Measurements from ENCODE around the gene PCDH1. TPM values are rescaled to one million over a fixed set of nuclear protein-coding genes. Genes with fewer than 3 reads are reported as not detected.
A peak's percentile ranks its signal among the peaks of the same experiment; 100 is the strongest.

Gene PCDH1
- total RNA-seq, 1 donor from 2014 or later: 6.3 TPM

DNA sequence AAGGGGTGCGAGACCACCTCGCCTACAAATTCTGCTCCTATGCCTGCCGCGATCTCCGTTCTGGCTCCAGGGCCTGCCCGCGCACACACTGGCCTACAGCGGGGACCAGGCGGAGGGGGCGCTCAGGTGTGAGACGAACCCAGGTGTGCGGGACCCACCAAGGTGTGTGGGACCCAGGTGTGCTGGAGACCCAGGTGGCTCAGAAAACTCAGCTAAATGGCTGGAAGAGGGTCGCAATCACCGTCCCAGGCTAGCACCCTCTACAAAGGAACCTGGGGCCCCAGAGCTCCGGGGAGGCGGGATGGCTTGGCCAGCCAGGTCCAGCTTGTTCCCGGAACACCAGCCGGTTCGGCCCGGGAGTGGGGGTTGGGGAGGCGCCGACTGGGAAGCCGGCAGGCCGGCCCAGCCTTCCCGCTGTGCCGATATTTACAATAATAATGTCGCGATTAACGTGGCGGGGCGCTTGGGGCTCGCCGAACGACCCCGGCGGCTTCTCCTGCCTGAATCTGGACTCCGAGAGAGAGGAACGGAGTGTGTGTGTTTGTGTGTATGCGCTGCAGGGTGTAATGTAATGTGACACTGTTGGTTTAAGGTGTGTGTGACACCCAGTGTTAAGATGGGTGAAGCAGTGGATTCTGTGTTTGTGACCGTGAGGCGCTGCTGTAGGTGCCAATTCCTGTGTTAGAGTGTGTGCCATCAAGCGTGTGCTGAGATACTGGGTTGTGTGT is 1.4 kb downstream of the PCDH1 start:
- peak overlapping the region; percentile 84 for H3K4me3 Mint-ChIP-seq (ENCODE audit: unreplicated experiment)
- peaks cover 70% of the 10 kb centered on the region for H3K27me3 Mint-ChIP-seq (ENCODE audit: unreplicated experiment)
- peak overlapping the region; percentile 2 for H3K27ac Mint-ChIP-seq (ENCODE audit: unreplicated experiment)
- TF ChIP-seq, protein P1, sequence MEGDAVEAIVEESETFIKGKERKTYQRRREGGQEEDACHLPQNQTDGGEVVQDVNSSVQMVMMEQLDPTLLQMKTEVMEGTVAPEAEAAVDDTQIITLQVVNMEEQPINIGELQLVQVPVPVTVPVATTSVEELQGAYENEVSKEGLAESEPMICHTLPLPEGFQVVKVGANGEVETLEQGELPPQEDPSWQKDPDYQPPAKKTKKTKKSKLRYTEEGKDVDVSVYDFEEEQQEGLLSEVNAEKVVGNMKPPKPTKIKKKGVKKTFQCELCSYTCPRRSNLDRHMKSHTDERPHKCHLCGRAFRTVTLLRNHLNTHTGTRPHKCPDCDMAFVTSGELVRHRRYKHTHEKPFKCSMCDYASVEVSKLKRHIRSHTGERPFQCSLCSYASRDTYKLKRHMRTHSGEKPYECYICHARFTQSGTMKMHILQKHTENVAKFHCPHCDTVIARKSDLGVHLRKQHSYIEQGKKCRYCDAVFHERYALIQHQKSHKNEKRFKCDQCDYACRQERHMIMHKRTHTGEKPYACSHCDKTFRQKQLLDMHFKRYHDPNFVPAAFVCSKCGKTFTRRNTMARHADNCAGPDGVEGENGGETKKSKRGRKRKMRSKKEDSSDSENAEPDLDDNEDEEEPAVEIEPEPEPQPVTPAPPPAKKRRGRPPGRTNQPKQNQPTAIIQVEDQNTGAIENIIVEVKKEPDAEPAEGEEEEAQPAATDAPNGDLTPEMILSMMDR (IDR thresholded peaks at IDR 0.05): no peak
- H3K9me3 Mint-ChIP-seq (ENCODE audit: unreplicated experiment): no peaks in the 10 kb centered on the region
- peaks cover 23% of the 10 kb centered on the region for H3K4me1 Mint-ChIP-seq (ENCODE audit: unreplicated experiment)
- DNase-seq (ENCODE audit: extremely low spot score, unreplicated experiment): peak; percentile 81
- no peaks in the 10 kb centered on the region for H3K36me3 Mint-ChIP-seq (ENCODE audit: unreplicated experiment)

DNA sequence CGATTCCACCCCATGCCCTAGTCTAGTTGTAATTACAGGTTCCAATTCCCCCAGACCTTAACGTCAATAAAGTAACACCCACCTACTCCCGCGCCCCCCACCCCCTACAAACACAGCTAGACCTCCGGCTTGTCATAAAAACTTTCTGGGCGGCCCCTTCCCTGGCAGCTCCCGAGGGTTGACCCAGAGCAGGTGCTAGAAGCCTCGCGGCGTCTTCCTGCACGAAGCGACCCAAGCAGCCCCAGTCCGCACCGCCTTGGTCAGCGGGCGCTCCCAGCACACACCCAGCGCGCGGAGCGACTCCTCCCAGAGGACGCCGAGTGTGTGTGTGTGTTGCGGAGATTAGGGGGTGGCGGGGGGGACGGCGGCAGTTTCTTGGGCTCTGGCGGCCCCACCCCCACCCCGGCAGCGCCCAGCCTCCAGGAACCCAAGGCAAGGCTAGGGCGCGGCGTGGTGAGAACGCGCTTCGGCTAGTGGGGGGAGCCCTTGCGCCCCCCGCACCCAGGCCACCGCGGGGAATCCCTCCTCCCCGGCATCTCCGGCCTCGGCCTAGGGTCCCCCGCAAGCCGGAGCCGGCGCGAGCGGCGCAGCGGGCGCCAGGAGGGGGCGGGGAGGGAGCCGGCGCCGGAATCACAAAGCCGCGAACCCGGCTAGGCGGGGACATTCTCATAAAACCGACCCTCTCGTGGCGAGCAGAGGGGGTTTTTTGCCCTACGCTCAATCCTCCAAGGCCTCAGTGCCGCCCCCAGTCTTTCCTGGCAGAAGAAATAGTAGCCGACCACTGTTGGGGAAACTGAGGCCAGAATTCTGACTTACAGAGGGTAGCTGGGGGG is 2.2 kb downstream of the PCDH1 start:
- Mint-ChIP-seq H3K27me3 (ENCODE audit: unreplicated experiment) (peaks cover 65% of the 10 kb centered on the region), H3K36me3 (ENCODE audit: unreplicated experiment) (no peaks in the 10 kb centered on the region), H3K4me1 (ENCODE audit: unreplicated experiment) (peaks cover 23% of the 10 kb centered on the region), H3K4me3 (ENCODE audit: unreplicated experiment) (peak overlapping the region; percentile 84), H3K9me3 (ENCODE audit: unreplicated experiment) (no peaks in the 10 kb centered on the region), H3K27ac (ENCODE audit: unreplicated experiment) (no peak overlapping the region)
- TF ChIP-seq, protein P1 (IDR thresholded peaks at IDR 0.05): no peak
- DNase-seq (ENCODE audit: extremely low spot score, unreplicated experiment): peak; percentile 77

DNA sequence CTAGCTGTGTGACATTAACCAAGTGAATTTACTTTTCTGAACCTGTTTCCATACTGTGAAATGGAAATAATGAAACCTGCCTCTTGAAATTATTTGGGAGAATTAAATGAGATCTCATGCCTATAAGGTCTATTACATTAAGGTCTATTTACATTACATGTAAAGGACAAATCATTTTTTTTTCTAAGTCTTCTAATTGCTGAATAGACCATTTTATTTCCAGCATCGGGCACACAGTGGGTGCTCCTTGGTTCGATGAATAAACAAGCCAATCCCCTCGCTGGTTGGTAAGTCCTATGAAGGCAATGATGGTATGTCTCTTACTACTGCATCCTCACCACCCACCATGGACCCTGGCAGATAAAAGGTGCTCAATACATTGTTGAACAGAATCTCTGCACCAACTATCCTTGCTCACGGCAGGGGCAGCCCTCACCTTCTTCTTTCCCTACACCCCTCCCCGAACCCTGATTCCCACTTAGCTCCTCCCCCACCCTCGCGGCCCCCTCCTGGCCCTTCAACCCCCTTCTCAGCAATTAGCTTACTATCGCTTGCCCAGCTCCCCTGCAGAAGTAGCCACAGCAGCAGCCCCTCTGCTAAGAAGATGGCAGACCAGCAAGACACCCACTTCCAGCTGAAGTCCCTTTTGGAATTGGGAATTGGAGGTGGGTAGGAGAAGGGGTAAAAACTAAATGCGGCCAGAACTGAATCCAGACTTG is 3.0 kb downstream of the PCDH1 start:
- TF ChIP-seq, protein P1 (IDR thresholded peaks at IDR 0.05): no peak
- no peak overlapping the region for H3K27ac Mint-ChIP-seq (ENCODE audit: unreplicated experiment)
- no peaks in the 10 kb centered on the region for H3K36me3 Mint-ChIP-seq (ENCODE audit: unreplicated experiment)
- peak overlapping the region; percentile 47 for H3K4me3 Mint-ChIP-seq (ENCODE audit: unreplicated experiment)
- peaks cover 63% of the 10 kb centered on the region for H3K27me3 Mint-ChIP-seq (ENCODE audit: unreplicated experiment)
- DNase-seq (ENCODE audit: extremely low spot score, unreplicated experiment): peak; percentile 23
- peaks cover 25% of the 10 kb centered on the region for H3K4me1 Mint-ChIP-seq (ENCODE audit: unreplicated experiment)
- H3K9me3 Mint-ChIP-seq (ENCODE audit: unreplicated experiment): no peaks in the 10 kb centered on the region

DNA sequence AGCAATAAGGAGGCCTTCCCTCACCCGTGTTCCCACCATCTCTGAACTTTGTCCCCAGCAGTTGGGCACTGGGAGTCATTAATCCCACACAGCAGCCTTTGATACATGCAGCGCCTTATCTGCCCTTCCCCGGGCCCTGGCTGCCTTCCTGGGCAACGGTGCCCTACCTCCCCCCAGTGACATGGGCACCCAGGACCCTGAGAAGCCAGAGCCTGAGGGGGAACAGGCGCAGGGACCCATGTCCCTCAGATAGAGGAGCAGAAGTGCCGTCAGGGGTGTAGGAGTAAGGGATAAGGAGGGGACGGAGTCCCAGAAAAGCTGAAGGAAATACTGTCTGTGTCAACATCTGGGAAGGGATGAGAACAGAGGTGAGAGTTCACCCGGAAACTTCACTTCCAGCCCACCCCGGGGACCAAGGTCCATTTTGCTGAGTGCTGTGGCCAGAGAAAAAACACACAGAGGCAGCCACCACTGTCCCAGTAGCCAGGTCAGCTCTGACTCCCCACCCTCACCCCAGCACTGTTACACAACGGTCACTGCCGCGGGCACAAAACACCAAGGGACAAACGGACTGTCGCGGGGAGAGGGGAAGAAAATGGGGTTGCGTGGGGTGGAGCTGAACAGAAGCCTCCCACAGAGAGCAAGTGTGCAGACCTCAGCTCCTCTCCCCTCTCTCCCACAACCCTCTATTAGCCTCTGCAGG is 3.8 kb downstream of the PCDH1 start:
- H3K4me1 Mint-ChIP-seq (ENCODE audit: unreplicated experiment): peaks cover 25% of the 10 kb centered on the region
- H3K27ac Mint-ChIP-seq (ENCODE audit: unreplicated experiment): no peak overlapping the region
- no peaks in the 10 kb centered on the region for H3K36me3 Mint-ChIP-seq (ENCODE audit: unreplicated experiment)
- H3K27me3 Mint-ChIP-seq (ENCODE audit: unreplicated experiment): peaks cover 58% of the 10 kb centered on the region
- no peaks in the 10 kb centered on the region for H3K9me3 Mint-ChIP-seq (ENCODE audit: unreplicated experiment)
- TF ChIP-seq, protein P1 (IDR thresholded peaks at IDR 0.05): no peak
- H3K4me3 Mint-ChIP-seq (ENCODE audit: unreplicated experiment): no peak overlapping the region
- peak; percentile 73 for DNase-seq (ENCODE audit: extremely low spot score, unreplicated experiment)
